HG03108 (cell line): Measurements from ENCODE around the gene LYPD8.
A peak's percentile ranks its signal among the peaks of the same experiment; 100 is the strongest.
"Not testable (repeated sequence)": the region's sequence is repeated elsewhere in the genome, so short reads cannot be mapped to it uniquely, and the experiment has no call there.

Experiments used
- ATAC-seq: cut with Tn5 transposase; IDR thresholded peaks from one replicate; pipeline ENCODE4 v1.9.1; 2021; ENCODE audit warnings: moderate library complexity; ENCODE audit not compliant: unreplicated experiment

LYPD8 gene, protein sequence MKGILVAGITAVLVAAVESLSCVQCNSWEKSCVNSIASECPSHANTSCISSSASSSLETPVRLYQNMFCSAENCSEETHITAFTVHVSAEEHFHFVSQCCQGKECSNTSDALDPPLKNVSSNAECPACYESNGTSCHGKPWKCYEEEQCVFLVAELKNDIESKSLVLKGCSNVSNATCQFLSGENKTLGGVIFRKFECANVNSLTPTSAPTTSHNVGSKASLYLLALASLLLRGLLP

DNA sequence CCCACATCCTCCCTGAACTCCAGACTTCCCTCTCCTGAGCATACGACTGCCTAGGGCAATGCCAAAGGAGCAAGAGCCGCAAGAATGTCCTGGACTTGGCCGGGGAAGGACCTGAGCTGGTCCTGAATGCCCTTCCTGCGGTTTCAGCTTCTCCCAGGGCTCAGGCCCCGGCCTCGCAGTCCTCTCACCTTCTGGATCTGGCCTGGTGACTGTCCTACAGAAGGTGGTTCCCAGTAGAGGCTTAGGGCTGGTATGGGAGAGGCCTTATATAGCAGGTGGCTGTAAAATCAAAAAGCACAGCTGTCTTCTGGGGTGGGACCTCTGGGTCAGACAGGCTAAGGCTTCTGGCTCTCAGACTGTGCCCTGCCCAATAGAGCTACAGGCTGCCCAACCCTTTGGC, at the start of gene LYPD8:
TSS of gene LYPD8 (minus strand) at position 243 of the 400 bp plus-strand sequence. CDS start 4,678 bp downstream, outside the sequence.
- ATAC-seq, result no peak

DNA sequence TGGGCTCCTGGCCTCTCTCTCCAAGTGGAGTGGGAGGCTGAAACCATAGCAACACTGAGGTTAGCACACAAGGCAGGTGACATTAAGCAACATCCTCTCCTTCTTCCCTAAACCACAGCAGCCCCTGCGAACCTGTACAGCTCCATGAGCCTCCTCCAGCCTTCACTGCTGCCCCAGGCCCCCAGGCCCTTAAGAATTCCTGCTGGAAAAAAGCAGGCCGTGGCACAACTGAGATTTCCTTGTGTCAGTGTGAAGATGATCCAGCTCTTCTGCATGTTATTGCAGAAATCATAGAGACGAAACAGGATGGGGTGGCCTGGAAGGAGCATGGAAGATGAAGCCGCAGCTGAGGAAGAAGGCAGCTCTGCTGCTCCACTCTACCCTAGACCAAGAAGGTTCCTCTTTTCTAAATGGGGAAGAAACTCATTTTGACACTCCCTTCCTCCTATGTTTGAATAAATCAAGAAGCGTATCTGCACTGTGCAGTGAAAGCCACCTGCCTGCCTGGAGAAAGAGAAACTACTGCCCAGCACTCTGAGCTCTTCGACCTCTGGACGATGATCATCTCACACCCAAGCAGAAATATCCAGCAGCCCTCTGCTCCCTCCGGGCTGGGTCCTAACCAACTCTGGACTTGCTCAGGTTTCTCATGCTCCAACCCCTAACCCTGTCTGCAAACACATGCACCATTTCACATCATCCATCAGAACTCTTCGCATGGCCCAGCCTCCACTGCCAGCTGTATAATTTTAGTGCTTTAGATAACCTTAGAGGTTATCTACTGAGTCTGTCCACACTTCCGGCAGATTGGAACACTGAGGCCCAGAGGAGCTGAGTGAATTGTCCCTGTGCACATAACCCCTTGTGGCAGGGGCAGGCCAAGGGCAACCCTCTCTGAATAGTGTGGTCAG, 49.5 kb upstream of the LYPD8 start:
- ATAC-seq, result peak; percentile 92

DNA sequence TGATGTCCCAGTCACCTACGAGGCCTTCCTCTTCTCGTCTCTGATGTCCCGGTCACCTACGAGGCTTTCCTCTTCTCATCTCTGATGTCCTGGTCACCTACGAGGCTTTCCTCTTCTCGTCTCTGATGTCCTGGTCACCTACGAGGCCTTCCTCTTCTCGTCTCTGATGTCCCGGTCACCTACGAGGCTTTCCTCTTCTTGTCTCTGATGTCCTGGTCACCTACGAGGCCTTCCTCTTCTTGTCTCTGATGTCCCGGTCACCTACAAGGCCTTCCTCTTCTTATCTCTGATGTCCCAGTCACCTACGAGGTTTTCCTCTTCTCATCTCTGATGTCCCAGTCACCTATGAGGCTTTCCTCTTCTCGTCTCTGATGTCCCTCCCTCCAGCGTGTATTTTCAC, 47.9 kb upstream of the LYPD8 start:
- not testable (repeated sequence) for ATAC-seq

DNA sequence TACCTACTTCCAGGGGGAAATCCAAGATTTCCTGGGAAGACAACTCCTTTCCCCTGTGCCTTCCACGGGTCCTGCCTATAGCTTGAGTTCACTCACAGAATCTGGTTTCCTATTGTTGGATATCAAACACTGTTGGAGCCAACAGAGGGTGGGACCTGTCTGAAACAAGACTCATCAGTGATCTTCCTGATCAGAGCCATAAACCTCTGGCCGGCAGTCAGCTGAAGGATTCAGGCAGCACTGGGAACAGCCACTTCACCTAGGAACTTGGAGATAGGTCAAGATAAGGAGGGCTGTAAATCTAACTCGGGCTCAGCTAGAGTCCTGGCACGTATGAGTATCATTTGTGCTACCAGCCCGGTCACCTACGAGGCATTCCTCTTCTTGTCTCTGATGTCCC, 46.9 kb upstream of the LYPD8 start:
- no peak for ATAC-seq

DNA sequence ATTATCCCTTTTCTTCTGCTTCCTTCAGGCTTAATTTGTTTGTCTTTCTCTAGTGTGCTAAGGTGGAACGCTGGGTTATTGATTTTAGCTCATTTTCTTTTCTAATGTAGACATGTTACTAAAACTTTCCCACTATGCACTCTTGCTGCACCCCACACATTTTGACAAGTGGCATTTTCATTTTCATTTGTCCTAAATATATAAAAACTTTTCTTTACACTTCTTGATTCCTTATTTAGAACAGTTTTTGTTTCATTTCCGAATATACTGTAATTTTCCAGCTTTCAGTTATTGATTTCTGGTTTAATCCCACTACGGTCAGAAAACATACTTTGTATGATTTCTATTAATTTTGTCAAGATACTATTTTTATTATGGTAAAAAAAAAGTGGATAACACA, 44.9 kb upstream of the LYPD8 start:
- ATAC-seq, result no peak

DNA sequence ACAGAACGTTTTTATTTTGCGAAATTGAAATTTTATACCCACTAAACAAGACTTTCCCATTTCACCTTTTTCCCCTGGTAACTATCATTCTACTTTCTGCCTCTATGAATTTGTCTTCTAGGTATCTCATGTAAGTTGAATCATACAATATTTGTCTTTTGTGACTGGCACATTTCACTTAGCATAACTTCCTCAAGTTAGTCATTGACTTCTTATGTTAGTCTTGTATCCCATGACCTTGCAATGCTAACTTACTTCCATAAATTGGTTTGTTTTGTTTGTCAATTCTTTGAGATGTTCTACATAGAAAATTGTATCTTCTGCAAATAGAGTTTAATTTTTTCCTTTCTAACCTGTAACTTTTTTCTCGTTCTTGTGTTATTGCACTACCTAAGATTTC, 43.2 kb upstream of the LYPD8 start:
- no peak for ATAC-seq

DNA sequence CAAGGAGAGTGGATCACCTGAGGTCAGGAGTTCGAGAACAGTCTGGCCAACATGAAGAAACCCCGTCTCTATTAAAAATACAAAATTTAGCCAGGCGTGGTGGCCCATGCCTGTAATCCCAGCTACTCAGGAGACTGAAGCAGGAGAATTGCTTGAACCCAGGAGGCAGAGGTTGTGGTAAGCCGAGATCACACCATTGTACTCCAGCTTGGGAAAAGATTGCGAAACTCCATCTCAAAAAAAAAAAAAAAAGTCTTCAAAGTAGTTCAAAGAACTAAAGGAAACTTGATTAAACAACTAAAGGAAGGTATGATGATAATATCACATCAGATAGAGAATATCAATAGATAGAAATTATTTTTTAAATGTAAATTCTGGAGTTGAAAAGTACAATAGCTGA, 39.1 kb upstream of the LYPD8 start:
- ATAC-seq, result not testable (repeated sequence)

DNA sequence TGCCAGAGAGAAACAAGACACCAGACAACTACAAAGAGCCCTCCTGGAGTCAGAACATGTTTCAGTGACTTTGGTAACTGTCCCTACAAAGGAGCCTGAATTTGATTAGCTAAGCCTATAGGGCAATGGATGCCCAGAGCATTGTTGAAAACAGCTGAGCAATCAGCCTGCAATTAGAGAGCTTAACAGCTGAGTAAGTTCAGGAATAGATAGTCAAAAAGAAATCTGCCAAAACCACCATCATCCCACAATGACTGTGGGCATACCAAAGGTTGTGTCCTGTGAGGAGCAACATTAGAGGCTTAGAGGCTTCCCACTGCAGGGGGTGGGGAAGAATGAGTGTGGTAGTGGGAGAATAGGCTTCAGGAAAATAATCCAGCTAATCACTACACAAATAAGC, 38.0 kb upstream of the LYPD8 start:
- peak; percentile 86 for ATAC-seq

DNA sequence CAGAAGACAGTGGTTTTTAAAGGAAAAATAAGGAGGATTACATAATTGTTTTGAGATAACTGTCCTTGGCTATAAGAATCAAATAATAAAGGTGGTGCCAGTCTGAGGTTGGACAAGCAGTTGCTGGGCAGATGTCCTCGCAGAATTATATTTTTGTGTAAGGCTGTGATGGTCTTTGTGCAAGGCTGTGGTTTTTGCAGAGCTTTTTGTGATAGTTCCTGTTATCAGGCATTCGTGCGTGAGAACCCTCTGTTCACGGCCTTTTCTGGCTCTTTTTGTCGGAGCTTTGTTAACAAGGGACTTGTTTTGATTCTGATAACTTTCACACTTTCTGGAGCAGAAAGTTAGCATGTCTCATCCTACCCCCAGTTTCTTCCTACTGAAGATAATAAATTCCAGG, 36.8 kb upstream of the LYPD8 start:
- ATAC-seq, result no peak

DNA sequence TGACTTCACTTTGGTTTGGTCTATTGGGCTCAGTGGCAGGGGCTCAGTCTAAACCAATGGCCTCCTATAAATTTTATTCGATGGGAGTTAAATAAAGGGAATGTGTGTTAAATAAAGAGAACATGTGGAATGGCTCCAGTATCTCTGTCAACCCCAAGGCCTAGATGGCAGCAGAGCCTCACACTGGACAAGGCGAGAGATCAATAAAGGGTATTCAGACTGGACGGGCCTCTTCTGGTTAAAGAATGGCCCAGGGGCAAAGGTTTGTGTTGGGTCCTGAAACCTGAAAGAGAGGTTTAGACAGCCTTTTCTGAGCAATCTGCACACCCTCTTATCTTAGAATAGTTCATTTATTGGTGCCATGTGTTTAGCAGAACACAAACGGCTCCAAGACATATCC, 35.5 kb upstream of the LYPD8 start:
- ATAC-seq, result no peak

DNA sequence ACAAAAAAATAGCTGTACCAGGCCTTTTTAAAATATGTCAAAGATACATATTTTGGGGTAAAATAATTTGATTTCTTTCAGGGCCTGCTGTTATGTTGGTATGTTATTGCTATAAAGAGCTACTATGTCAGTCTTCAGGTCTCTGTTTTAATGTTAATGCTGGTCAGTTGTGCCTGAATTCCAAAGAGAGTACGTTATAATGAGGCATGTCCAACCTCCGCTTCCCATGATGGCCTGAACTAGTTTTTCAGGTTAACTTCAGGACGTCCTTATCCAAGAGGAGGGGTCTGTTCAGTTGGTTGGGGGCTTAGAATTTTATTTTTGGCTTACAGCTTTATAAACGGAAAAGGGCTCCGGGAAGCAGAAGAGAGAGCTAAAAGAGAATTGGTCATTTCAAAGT, 34.9 kb upstream of the LYPD8 start:
- no peak for ATAC-seq

DNA sequence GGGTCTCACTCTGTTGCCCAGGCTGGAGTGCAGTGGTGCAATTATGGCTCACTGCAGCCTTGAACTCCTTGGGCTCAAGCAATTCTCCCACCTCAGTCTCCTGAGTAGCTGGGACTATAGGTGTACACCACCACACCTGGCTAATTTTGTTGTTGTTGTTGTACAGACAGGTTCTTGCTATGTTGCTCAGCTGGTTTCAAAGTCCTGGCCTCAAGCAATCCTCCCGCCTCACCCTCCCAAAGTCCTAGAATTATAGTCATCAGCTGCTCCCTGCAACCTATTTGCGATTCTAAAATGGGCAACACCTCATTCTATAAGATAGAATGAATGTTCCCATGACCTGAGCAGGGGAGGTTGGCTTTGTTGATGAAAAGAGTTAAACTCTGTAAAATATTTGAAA, 33.8 kb upstream of the LYPD8 start:
- ATAC-seq, result not testable (repeated sequence)

DNA sequence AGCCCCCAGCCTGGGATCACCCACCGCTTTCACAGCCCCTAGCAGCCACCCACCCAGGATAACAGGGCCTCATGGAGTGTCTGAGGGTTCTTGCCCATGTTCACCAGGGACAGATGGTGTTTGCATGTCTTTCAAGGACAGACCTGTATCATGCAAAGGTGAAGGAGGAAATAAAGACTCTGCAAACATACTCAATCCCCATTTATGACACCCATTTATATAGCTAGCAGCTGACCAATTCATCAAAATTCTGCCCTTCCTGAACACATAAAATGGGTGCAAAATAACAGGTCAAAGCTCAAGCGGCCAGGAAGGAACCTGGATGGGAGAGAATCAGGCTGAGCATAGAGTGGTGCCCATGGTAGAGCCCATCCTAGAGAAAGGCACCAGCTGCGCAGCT, 32.8 kb upstream of the LYPD8 start:
- ATAC-seq, result no peak

DNA sequence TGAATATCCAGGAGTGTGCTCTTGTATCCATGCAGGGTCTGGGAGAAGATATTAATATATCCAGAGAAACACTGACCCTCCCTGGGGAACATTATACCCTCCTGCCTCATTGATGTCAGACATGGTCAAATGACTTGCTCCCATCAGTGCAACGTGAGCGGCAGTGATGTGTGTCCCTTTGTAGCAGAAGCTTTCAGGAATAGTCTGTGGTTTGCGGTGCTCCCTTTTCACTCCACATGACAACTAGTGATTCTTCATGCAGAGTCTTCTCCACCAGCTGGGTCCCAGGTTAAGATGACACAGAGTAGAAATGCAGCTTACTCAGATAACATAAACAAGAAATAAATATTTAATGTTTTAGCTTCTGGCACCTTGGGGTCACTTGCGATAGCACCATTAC, 31.9 kb upstream of the LYPD8 start:
- ATAC-seq, result no peak

DNA sequence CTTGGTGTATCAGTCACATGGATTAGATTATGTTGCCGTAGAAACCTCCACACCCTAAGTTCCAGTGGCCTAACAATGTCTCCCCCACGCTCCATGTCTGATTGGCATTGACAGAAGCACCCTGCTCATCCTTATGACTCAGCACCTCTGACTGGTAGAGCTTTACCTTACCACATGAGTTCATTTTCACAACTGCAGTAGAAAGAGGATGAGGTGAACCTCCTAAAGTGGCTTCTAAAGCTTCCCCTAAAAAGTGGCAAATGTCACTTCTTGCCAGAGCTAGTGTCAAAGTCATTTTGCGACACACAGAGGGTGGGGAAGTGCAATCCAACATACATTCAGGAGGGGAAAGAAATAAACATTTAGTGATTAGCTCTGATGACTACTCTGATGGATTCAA, 30.6 kb upstream of the LYPD8 start:
- peak; percentile 55 for ATAC-seq

DNA sequence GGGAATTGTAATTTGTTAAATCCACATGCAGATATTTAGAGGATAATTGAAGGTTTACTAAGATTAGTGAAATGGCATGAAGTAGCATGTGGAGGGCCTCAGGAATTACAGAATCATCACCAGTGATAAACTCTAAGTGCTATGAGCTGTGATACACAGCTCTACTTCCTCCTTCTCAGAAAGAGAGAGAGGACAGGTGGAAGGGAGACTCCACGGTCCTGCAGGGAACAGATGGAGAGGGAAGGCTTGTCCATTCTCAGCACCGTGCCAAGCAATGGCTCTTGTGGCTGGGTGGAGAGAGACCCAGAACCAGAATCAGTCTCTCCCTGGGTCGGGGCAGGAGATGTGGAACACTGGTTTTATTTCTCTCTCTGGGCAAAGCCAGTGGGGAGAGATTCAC, 27.8 kb upstream of the LYPD8 start:
- ATAC-seq, result no peak

DNA sequence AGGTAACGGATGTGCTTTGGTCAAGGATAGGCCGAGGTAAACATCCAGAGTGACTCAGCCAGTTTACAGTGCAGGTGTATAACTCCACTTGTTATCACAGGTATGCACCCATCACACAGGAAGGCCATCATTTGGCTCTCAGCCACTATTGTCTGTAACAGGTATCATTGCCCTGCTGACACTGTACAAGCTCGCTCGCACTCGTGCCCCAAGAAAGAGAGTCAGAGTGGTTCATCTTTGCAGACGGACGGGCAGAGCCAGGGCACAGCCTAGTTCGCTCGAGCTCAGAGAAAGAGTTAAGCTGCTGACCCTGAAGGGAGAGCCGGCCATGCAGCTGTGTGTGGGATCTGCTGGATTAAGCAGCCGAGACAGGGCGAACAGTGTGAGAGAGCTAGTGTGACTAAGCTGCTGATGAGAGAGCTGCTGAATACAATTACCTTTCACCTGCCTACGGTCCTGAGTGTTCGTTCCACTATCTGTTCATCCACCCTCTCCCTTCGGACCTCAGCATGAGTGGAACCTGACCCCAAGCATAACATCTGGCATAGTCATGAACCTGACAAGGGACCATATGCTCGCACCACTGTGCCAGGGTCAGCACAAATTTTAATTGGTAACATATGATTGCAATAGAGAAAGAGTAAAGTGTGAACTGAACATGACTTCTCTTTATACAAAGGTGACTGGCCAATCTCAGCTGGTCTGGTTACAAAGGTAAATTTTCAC, 27.0 kb upstream of the LYPD8 start:
- no peak for ATAC-seq

DNA sequence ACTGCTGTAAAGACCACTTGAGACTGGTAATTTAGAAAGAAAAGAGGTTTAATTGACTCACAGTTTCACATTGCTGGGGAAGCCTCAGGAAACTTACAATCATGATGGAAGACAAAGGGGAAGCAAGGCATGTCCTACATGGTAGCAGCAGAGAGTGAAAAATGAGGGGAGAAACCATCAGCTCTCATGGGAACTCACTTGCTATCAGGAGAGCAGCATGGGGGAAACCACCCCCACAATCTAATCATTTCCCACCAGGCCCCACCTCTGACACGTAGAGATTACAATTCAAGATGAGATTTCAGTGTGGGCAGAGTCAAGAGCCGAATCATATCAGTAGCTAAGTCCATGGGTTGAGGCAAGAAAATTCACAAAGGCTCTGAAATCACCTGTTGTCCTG, 23.8 kb upstream of the LYPD8 start:
- ATAC-seq, result no peak

DNA sequence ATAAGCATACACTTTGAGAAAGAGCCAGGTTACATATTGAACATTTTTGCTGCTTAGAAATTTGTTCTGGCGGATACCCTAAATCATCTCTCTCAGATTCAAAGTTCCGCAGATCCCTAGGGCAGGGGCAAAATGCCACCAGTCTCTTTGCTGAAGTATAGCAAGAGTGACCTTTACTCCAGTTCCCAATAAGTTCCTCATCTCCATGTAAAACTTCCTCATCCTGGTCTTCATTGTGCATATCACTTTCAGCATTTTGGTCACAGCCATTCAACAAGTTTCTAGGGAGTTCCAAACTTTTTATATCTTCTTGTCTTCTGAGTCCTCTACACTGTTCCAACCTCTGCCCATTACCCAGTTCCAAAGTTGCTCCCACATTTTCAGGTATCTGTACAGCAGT, 23.3 kb upstream of the LYPD8 start:
- ATAC-seq, result no peak

DNA sequence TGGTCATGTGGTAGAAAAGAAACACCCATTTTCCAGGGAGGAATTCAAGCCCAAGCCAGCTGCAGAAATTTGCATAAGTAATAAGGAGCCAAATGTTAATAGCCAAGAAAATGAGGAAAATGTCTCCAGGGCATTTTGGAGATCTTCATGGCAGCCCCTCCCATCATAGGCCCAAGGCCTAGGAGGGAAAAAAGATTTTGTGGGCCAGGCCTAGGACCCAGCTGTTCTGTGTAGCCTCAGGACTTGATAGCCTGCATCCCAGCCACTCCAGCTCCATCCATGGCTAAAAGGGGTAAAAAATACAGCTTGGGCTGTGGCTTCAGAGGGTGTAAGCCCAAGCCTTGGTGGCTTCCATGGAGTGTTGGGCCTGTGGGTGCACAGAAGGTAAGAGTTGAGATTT, 21.4 kb upstream of the LYPD8 start:
- no peak for ATAC-seq

DNA sequence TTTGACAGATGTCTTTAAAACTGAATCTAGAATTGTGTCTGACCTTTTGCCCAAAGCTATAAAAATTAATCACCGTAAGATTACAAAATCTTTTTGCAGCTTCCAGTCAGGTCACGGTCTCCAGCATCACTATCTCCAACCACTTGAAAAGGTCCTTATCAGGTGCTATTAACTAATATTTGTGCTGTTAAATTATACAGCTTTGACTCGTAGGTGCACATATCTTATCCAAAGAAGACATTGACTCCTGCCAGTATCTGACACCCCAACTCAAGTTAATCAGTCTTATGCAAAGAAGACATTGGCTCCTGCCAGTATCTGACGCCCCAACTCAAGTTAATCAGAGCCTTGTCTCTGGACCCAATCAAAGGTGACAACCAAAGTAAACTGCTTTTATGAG, 19.9 kb upstream of the LYPD8 start:
- ATAC-seq, result no peak

DNA sequence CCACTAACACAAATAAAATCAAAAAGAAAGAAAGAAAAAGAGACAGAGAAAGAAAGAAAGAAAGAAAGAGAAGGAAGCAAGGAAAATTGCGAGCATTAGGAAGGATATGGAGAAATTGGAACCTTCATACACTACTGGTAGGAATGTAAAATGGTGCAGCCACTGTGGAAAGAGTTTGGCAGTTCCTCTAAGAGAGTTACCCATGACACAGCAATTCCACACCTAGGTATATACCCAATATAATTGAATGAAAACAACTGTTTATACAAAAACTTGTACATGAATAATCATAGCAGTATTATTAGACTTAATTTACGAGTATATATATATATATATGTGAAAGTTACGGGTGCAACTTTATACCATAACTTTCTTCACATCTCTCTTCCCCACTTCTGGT, 4.1 kb upstream of the LYPD8 start:
- no peak for ATAC-seq
